Right cardiac atrium (tissue), 5 donors: ENCODE results near the gene SPEF2. TPM values are rescaled to one million over a fixed set of nuclear protein-coding genes. Genes with fewer than 3 reads are reported as not detected.
"Not testable (repeated sequence)": the region's sequence is repeated elsewhere in the genome, so short reads cannot be mapped to it uniquely, and the experiment has no call there.

Source experiments
- ATAC-seq, 2 donors: fragments of 200-7000 bp; cut with Tn5 transposase; one replicate each; pipeline versions ENCODE4 v1.8.0 to v1.9.1; 2020; ENCODE audit warnings: moderate library complexity in 2 of 2, mild to moderate bottlenecking in 1 of 2
- DNase-seq, 3 donors: peaks; one replicate each; pipeline ENCODE4 v3.0.0-alpha.2; 2020
- H3K27ac ChIP-seq: one replicate; pipeline ENCODE4 v1.5.1; 2013; ENCODE audit warnings: mild to moderate bottlenecking, low read length, control low read depth, moderate library complexity
- H3K27me3 ChIP-seq: one replicate; pipeline ENCODE4 v1.6.1; 2013; ENCODE audit not compliant: control insufficient read depth, insufficient read depth
- H3K4me1 ChIP-seq: one replicate; pipeline ENCODE4 v1.6.1; 2013; ENCODE audit warnings: low read length; ENCODE audit not compliant: control insufficient read depth, insufficient read depth
- H3K4me3 ChIP-seq: one replicate; pipeline ENCODE4 v1.5.1; 2013; ENCODE audit warnings: low read length, control low read depth
- H3K9me3 ChIP-seq: one replicate; pipeline ENCODE4 v1.6.1; 2013; ENCODE audit warnings: low read length; ENCODE audit not compliant: control insufficient read depth
- WGBS: extraction: QIAGEN DNeasy Blood & Tissue Kit; methylation state at CpG from one replicate; pipeline ENCODE4 v1.1.7; 2013; 5-methylcytosine and 5-hydroxymethylcytosine counted together
- intact Hi-C, 4 donors: fragments of 100-400 bp; cut with DNase I; formaldehyde crosslinking; loops; one replicate each; pipeline versions ENCODE4 v1.11.0 to v1.14.0; 2022 to 2023
- polyA plus RNA-seq: library from polyadenylated mRNA; stranded (reverse); fragments of 200-250 nt; gene quantifications from one replicate; pipeline ENCODE4 v1.2.3, GENCODE V29; 2013
- total RNA-seq, 4 donors: library from RNA; stranded (reverse); fragmentation: NEBNext Ultra II Directional; extraction: Animal tissue kit (Norgen Biotek cat#: 25700); gene quantifications; one replicate each; pipeline ENCODE4 v1.2.1, GENCODE V29; 2021
- donor health status: healthy with polysubstance abuse.
- donor health status: DM: no; HTN: yes; CAD: no.
- donor health status: DM: no; HTN: no; CAD: no.
- donor health status: DM: no; HTN: yes; CAD: no; lungs with severe emphysema.
- donor health status: DM: yes; HTN: yes; CAD: no.

Gene SPEF2
- total and polyA plus RNA-seq, 5 donors, result 1.6 to 4.5 (median 1.9) TPM

DNA sequence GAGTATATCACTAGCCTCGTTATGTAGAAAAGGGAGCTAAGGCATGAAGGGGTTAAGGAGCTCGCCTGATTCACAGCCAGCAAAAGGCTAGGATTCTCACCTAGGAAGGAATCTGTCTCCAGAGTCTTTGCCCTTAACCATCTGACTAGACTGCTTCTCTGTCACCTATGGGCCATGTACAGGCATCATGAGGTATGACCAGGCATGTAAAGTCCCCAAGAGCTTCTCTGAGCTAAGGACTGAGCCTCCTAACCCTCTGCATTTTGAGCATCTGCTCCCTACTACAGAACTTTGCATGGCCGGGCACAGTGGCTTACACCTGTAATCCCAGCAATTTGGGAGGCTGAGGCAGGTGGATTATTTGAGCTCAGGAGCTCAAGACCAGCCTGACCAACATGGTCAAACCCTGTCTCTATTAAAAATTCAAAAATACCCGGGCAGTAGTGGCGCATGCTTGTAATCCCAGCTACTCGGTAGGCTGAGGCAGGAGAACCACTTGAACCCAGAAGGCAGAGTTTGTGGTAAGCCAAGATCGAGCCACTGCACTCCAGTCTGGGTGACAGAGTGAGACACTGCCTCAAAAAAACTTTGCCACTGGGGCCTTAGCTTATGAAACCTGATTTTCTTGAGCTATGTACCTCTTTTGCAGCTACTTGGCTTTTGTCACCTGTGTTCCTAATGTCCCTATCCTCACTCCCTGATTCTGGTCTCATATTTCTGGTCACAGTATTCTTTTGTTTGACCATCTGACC, 205.9 kb downstream of the SPEF2 start:
- no peak for DNase-seq
- Histone ChIP-seq H3K9me3 (peaks cover 3% of the 10 kb centered on the region), H3K27me3 (no peaks in the 10 kb centered on the region), H3K4me3 (no peak overlapping the region), H3K27ac (no peak overlapping the region), H3K4me1 (no peaks in the 10 kb centered on the region)
- ATAC-seq, result no peak
- 74% methylated on average over 7 of the region's 7 CpGs for WGBS
- intact Hi-C loops, result no loop called here

DNA sequence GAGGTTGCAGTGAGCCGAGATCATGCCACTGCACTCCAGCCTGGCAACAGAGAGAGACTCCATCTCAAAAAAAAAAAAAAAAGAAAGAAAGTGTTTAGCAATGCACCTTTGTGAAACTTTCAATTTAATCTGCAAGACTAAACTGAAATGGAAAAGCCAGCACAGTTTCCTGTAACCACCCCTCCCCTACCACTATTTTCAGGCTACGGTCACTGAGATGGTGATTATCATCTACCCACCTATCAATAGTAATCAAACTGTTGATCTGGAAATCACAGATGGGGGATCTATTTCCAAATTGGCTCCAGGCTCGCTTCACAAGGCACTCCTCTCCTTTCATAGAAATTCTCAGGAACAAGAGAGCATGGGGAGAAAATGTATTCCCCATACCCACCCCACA, 208.4 kb downstream of the SPEF2 start:
- Histone ChIP-seq H3K27ac (no peak overlapping the region), H3K4me1 (no peaks in the 10 kb centered on the region), H3K27me3 (no peaks in the 10 kb centered on the region), H3K9me3 (peaks cover 3% of the 10 kb centered on the region), H3K4me3 (no peak overlapping the region)
- ATAC-seq (no peak), DNase-seq (no peak)
- WGBS, result 83% methylated on average over 3 of the region's 3 CpGs
- intact Hi-C loops, result no loop called here

GRCh38 chr5:35826554-35826953, 208.9 kb downstream of the SPEF2 start:
- Histone ChIP-seq H3K4me1 (no peaks in the 10 kb centered on the region), H3K9me3 (peaks cover 3% of the 10 kb centered on the region), H3K4me3 (no peak overlapping the region), H3K27me3 (no peaks in the 10 kb centered on the region), H3K27ac (no peak overlapping the region)
- intact Hi-C loops, result no loop called here
- ATAC-seq (no peak), DNase-seq (no peak)
- 82% methylated on average over 2 of the region's 2 CpGs for WGBS

GRCh38 chr5:35828082-35828598, 210.5 kb downstream of the SPEF2 start:
- H3K9me3 ChIP-seq, result peaks cover 3% of the 10 kb centered on the region
- 85% methylated on average over 4 of the region's 4 CpGs for WGBS
- H3K27ac ChIP-seq, result no peak overlapping the region
- intact Hi-C loops, result no loop called here
- H3K4me3 ChIP-seq, result no peak overlapping the region
- no peak for ATAC-seq
- H3K4me1 ChIP-seq, result no peaks in the 10 kb centered on the region
- no peak for DNase-seq
- H3K27me3 ChIP-seq, result no peaks in the 10 kb centered on the region

GRCh38 chr5:35830587-35830986, 212.9 kb downstream of the SPEF2 start:
- H3K4me3 ChIP-seq, result no peak overlapping the region
- H3K4me1 ChIP-seq, result no peaks in the 10 kb centered on the region
- no peaks in the 10 kb centered on the region for H3K27me3 ChIP-seq
- intact Hi-C loops, result no loop called here
- peaks cover under 1% of the 10 kb centered on the region for H3K9me3 ChIP-seq
- ATAC-seq, result no peak
- no peak for DNase-seq
- no peak overlapping the region for H3K27ac ChIP-seq
- WGBS, result 70% methylated on average over 4 of the region's 4 CpGs

- WGBS, result 70% methylated on average over 2 of the region's 2 CpGs
- no peak overlapping the region for H3K27ac ChIP-seq
- intact Hi-C loops, result no loop called here
Measured at GRCh38 chr5:35832762-35833161, 215.1 kb downstream of the SPEF2 start.

DNA sequence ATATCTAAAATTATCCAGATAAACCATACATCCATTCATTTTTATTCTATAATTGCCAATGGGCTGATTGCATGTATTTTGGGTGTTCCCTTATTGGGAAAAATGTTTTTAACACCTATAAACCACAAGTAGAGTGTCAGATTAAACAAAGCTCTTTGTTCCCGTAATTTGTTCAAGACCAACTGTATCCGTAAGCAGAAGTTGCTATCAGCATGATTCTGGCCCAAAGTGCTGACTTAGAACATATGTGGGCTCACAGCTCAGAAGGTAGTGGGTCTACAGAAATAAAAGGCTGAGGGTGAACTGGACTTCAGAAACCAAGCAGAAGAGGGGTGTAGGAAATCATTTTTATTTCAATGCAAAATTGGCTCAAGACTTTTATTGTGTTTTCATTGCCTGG, 215.6 kb downstream of the SPEF2 start:
- Histone ChIP-seq H3K4me3 (no peak overlapping the region), H3K27ac (no peak overlapping the region), H3K27me3 (no peaks in the 10 kb centered on the region), H3K9me3 (no peaks in the 10 kb centered on the region), H3K4me1 (no peaks in the 10 kb centered on the region)
- DNase-seq (no peak), ATAC-seq (no peak)
- 85% methylated on average over 2 of the region's 2 CpGs for WGBS
- intact Hi-C loops, result no loop called here

More at GRCh38 chr5:35832762-35833161, 215.1 kb downstream of the SPEF2 start:
- DNase-seq (no peak), ATAC-seq (no peak)
- H3K4me3 ChIP-seq, result no peak overlapping the region
- no peaks in the 10 kb centered on the region for H3K4me1 ChIP-seq
- no peaks in the 10 kb centered on the region for H3K27me3 ChIP-seq
- no peaks in the 10 kb centered on the region for H3K9me3 ChIP-seq

- WGBS, result 85% methylated on average over 7 of the region's 7 CpGs
Measured at GRCh38 chr5:35835796-35836742, 218.4 kb downstream of the SPEF2 start.

DNA sequence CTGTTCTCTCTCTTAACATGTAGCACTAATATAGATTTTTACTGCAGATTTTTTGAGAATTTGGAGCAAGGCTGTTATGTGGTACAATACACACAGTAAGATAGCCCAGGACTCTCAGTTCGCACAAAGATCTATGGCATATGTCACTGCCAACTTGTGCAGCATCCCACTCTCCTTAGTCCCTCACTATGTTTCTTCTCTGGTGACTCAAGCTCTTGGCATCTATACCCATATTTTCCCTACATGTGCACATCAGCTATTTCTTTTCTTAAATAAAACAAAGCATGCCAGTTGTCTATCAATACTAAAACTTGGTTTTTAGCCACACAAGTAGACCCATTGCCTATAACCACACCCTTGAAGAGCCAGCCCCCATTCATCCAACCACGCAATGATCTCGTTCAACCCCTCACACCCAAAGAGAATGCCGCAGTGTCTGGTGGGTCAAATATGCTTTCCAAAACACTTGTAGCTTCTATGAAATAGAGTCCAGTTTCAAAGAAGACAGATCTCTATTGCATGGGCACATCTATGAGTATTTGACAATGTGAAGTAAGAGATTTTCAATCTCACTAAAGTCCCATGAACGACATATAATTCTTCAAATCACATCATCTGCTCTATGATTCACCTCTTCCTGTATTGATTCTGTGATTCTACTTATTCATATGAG, 220.8 kb downstream of the SPEF2 start:
- Histone ChIP-seq H3K4me1 (no peaks in the 10 kb centered on the region), H3K9me3 (no peaks in the 10 kb centered on the region), H3K4me3 (no peak overlapping the region), H3K27ac (no peak overlapping the region), H3K27me3 (no peaks in the 10 kb centered on the region)
- ATAC-seq (no peak), DNase-seq (no peak)
- whole genome bisulfite sequencing, result 87% methylated on average over 5 of the region's 5 CpGs
- intact Hi-C loops, result no loop called here

More at GRCh38 chr5:35835796-35836742, 218.4 kb downstream of the SPEF2 start:
- DNase-seq (no peak), ATAC-seq (no peak)
- Histone ChIP-seq H3K4me1 (no peaks in the 10 kb centered on the region), H3K9me3 (no peaks in the 10 kb centered on the region), H3K27me3 (no peaks in the 10 kb centered on the region), H3K4me3 (no peak overlapping the region), H3K27ac (no peak overlapping the region)
- intact Hi-C loops, result no loop called here

GRCh38 chr5:35842856-35843255, 225.2 kb downstream of the SPEF2 start:
- Histone ChIP-seq H3K27ac (no peak overlapping the region), H3K9me3 (peaks cover 3% of the 10 kb centered on the region), H3K4me1 (no peaks in the 10 kb centered on the region), H3K27me3 (no peaks in the 10 kb centered on the region), H3K4me3 (no peak overlapping the region)
- DNase-seq, result no peak
- ATAC-seq, result no peak
- intact Hi-C loops, result no loop called here

GRCh38 chr5:35845508-35845907, 227.8 kb downstream of the SPEF2 start:
- H3K27ac ChIP-seq, H3K9me3 ChIP-seq, intact Hi-C loops, H3K4me3 ChIP-seq, ATAC-seq, DNase-seq, H3K4me1 ChIP-seq, H3K27me3 ChIP-seq: not testable (repeated sequence)
- 80% methylated on average over 2 of the region's 2 CpGs for WGBS
